ENCODE results near the gene SNX21. TPM values are rescaled to one million over a fixed set of nuclear protein-coding genes. Genes with fewer than 3 reads are reported as not detected.

SNX21 gene
- total RNA-seq, 1 experiment from 2014 or later, result 3.1 TPM

DNA sequence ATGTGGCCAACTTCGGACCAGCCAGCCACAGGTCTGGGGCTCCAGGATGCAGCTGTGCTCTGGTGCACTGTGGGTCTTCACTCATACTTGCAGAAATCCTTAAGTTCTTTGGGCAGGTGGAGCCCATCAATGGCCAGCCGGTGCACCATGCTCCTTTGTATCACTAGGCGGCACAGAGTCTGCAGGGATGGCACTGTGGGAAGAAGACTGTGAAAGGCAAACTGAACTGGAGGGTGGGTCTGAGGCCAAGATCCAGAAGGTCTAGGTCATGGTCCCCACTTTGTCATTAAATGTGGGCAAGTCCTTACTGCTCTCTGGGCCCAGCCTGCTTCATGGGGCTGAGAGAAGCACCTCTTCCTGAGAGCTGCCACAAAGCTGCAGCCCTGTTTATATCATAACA lies 55.1 kb downstream of the SNX21 start:
- Histone ChIP-seq H3K9me3 (ENCODE audit: low read depth, low read length, poor library complexity, severe bottlenecking) (no peaks in the 10 kb centered on the region), H3K4me1 (ENCODE audit: insufficient read depth, low read length, poor library complexity, severe bottlenecking) (peaks cover 8% of the 10 kb centered on the region), H3K27me3 (replicated peaks; ENCODE audit: insufficient read depth, low read depth, low read length, poor library complexity) (no peaks in the 10 kb centered on the region), H3K36me3 (ENCODE audit: insufficient read depth, low read length, poor library complexity, severe bottlenecking) (peaks cover 5% of the 10 kb centered on the region), H3K27ac (ENCODE audit: low read depth, low read length, poor library complexity, severe bottlenecking) (no peak overlapping the region), H3K4me3 (ENCODE audit: low read depth, low read length, poor library complexity, severe bottlenecking) (no peak overlapping the region)
- CTCF ChIA-PET, result no interaction called here
- no TSS peak for BruUV-seq (replicated peaks)
- intact Hi-C loops (cut with micrococcal nuclease; ENCODE audit: unreplicated experiment), result no loop called here
- DNase-seq (ENCODE audit: low spot score), result no peak
- POLR2A ChIA-PET (ENCODE audit: low non-redundant PET), result no interaction called here
- TF ChIP-seq CTCF (conservative IDR thresholded peaks at IDR 0.05; ENCODE audit: low read depth, low read length) (no peak), EZH2 (IDR thresholded peaks at IDR 0.05; ENCODE audit: borderline replicate concordance, low read depth, low read length, poor library complexity, severe bottlenecking) (no peak)

GRCh38 chr20:45890077-45890984 lies 56.7 kb downstream of the SNX21 start:
- CTCF ChIA-PET, result interaction anchor here (0.6 to 0.8 kb wide), 2 partner anchors 79 to 120 kb away, joined by 3 to 4 read pairs; no protein-coding TSS in a partner anchor
- no peaks in the 10 kb centered on the region for H3K27me3 ChIP-seq (replicated peaks; ENCODE audit: insufficient read depth, low read depth, low read length, poor library complexity)
- TF ChIP-seq CTCF (conservative IDR thresholded peaks at IDR 0.05; ENCODE audit: low read depth, low read length), result peak; percentile 69
- TF ChIP-seq EZH2 (IDR thresholded peaks at IDR 0.05; ENCODE audit: borderline replicate concordance, low read depth, low read length, poor library complexity, severe bottlenecking), result no peak
- no peaks in the 10 kb centered on the region for H3K9me3 ChIP-seq (ENCODE audit: low read depth, low read length, poor library complexity, severe bottlenecking)
- peak overlapping the region; percentile 69 for H3K27ac ChIP-seq (ENCODE audit: low read depth, low read length, poor library complexity, severe bottlenecking)
- no TSS peak for BruUV-seq (replicated peaks)
- POLR2A ChIA-PET (ENCODE audit: low non-redundant PET), result no interaction called here
- DNase-seq (ENCODE audit: low spot score), result peak; percentile 76
- intact Hi-C loops (cut with micrococcal nuclease; ENCODE audit: unreplicated experiment), result loop anchor here (10.0 kb wide), 1 partner anchor 74 kb away; no protein-coding TSS in a partner anchor
- H3K4me3 ChIP-seq (ENCODE audit: low read depth, low read length, poor library complexity, severe bottlenecking), result peak overlapping the region; percentile 71
- H3K36me3 ChIP-seq (ENCODE audit: insufficient read depth, low read length, poor library complexity, severe bottlenecking), result peaks cover 1% of the 10 kb centered on the region
- peaks cover 8% of the 10 kb centered on the region for H3K4me1 ChIP-seq (ENCODE audit: insufficient read depth, low read length, poor library complexity, severe bottlenecking)

- peak; percentile 88 for DNase-seq (ENCODE audit: low spot score)
- Histone ChIP-seq H3K4me1 (ENCODE audit: insufficient read depth, low read length, poor library complexity, severe bottlenecking) (peaks cover 8% of the 10 kb centered on the region), H3K4me3 (ENCODE audit: low read depth, low read length, poor library complexity, severe bottlenecking) (peak within 1 kb of the TSS; percentile 71), H3K27ac (ENCODE audit: low read depth, low read length, poor library complexity, severe bottlenecking) (peak within 1 kb of the TSS; percentile 69), H3K27me3 (replicated peaks; ENCODE audit: insufficient read depth, low read depth, low read length, poor library complexity) (no peaks in the 10 kb centered on the region), H3K9me3 (ENCODE audit: low read depth, low read length, poor library complexity, severe bottlenecking) (no peaks in the 10 kb centered on the region), H3K36me3 (ENCODE audit: insufficient read depth, low read length, poor library complexity, severe bottlenecking) (no peaks in the 10 kb centered on the region)
- no TSS peak for BruUV-seq (replicated peaks)
- POLR2A ChIA-PET (ENCODE audit: low non-redundant PET), result interaction anchor here (0.5 kb wide), 1 partner anchor 20 kb away, joined by 5 read pairs; no protein-coding TSS in a partner anchor
- TF ChIP-seq EZH2 (IDR thresholded peaks at IDR 0.05; ENCODE audit: borderline replicate concordance, low read depth, low read length, poor library complexity, severe bottlenecking) (no peak), CTCF (conservative IDR thresholded peaks at IDR 0.05; ENCODE audit: low read depth, low read length) (no peak)
- intact Hi-C loops (cut with micrococcal nuclease; ENCODE audit: unreplicated experiment), result loop anchor here (10.0 kb wide), 1 partner anchor 74 kb away; no protein-coding TSS in a partner anchor
- CTCF ChIA-PET, result interaction anchor here (0.5 kb wide), 1 partner anchor 132 kb away, joined by 3 read pairs; no protein-coding TSS in a partner anchor
Measured at GRCh38 chr20:45890985-45891983, 57.7 kb downstream of the SNX21 start, which contains the start of the genes CTSA and NEURL2. CTSA (plus strand) TSS chr20:45891335; CDS start chr20:45891569, 234 bp downstream. NEURL2 (minus strand) TSS chr20:45891208; CDS start chr20:45890991, 217 bp downstream.
